HFF-Myc (cell line): ENCODE results near the gene HM13.

Experiments used
- DNase-seq: peaks from one replicate; pipeline ENCODE4 v3.0.0-alpha.2; 2011; ENCODE audit warnings: low read depth; ENCODE audit errors: extremely low read depth
- H3K4me3 ChIP-seq: replicated peaks from 2 replicates; pipeline ENCODE4 v1.5.1; 2011; ENCODE audit warnings: low read depth, mild to moderate bottlenecking, control low read depth, low read length
- TF ChIP-seq, protein P1 (sequence below): IDR thresholded peaks from 2 replicates; pipeline ENCODE4 v1.5.1; 2012; ENCODE audit warnings: mild to moderate bottlenecking, low read depth, low read length, control low read depth; ENCODE audit errors: missing control alignments

Gene HM13

DNA sequence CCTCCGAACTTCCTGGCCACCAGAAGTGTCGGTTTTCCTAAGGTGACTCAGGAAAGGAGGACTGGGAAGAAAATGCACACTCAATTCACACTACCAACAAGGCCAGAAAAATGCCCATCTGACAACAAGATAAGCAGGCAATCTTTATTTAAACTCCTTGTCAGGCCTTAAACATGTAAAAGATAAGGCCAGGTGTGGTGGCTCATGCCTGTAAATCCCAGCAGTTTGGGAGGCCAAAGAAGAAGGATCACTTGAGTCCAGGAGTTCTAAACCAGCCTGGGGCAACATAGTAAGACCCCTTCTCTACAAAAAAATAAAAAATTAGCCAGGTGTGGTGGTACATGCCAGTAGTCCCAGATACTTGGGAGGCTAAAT lies 83.2 kb downstream of the HM13 start:
- H3K4me3 ChIP-seq: no peak overlapping the region
- TF ChIP-seq, protein P1, sequence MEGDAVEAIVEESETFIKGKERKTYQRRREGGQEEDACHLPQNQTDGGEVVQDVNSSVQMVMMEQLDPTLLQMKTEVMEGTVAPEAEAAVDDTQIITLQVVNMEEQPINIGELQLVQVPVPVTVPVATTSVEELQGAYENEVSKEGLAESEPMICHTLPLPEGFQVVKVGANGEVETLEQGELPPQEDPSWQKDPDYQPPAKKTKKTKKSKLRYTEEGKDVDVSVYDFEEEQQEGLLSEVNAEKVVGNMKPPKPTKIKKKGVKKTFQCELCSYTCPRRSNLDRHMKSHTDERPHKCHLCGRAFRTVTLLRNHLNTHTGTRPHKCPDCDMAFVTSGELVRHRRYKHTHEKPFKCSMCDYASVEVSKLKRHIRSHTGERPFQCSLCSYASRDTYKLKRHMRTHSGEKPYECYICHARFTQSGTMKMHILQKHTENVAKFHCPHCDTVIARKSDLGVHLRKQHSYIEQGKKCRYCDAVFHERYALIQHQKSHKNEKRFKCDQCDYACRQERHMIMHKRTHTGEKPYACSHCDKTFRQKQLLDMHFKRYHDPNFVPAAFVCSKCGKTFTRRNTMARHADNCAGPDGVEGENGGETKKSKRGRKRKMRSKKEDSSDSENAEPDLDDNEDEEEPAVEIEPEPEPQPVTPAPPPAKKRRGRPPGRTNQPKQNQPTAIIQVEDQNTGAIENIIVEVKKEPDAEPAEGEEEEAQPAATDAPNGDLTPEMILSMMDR: no peak
- no peak for DNase-seq

- no peak for DNase-seq
- H3K4me3 ChIP-seq: no peak overlapping the region
- TF ChIP-seq, protein P1: no peak
Observed at GRCh38 chr20:31602431-31602778, 88.2 kb downstream of the HM13 start.

- no peak for DNase-seq
- no peak overlapping the region for H3K4me3 ChIP-seq
- TF ChIP-seq, protein P1: no peak
Observed at GRCh38 chr20:31602779-31603441, 88.7 kb downstream of the HM13 start.

DNA sequence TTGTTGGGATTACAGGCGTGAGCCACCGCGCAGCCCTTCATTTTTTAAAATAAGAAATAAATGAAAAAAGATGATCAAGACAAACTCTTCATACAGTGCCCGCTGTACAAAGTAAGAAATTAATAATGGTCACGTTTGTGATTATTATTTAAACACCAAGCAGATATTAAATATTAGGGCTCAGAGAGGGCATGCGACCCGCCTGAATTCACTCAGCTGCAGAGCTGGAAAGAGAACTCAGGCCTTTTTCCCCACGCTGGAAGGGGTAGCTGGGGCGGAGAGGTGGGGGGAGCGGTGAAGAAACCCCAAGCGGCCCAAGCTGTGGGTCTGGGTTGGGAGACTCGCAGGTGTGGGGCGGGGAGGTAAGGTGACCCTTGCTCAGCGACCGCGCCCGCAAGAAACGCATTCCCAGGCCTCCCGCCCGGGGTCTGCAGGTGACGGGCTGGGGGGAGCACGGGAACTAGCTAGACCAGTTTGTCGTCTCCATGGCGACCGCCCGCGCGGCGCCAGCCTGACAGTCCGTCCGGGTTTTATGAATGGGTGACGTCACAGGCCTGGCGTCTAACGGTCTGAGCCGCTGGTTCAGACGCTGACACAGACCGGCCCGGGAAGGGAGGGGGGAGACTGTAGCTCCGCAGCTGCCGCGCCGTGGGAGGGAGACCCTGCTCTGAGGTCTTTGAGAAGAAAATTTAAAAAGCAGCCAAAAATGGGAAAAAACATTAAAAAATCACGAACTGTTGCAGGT lies 89.8 kb downstream of the HM13 start:
- peak overlapping the region; percentile 99 for H3K4me3 ChIP-seq
- TF ChIP-seq, protein P1: no peak
- peak; percentile 79 for DNase-seq

GRCh38 chr20:31604567-31605030 lies 90.4 kb downstream of the HM13 start:
- no peak for DNase-seq
- TF ChIP-seq, protein P1: no peak
- H3K4me3 ChIP-seq: peak overlapping the region; percentile 99

DNA sequence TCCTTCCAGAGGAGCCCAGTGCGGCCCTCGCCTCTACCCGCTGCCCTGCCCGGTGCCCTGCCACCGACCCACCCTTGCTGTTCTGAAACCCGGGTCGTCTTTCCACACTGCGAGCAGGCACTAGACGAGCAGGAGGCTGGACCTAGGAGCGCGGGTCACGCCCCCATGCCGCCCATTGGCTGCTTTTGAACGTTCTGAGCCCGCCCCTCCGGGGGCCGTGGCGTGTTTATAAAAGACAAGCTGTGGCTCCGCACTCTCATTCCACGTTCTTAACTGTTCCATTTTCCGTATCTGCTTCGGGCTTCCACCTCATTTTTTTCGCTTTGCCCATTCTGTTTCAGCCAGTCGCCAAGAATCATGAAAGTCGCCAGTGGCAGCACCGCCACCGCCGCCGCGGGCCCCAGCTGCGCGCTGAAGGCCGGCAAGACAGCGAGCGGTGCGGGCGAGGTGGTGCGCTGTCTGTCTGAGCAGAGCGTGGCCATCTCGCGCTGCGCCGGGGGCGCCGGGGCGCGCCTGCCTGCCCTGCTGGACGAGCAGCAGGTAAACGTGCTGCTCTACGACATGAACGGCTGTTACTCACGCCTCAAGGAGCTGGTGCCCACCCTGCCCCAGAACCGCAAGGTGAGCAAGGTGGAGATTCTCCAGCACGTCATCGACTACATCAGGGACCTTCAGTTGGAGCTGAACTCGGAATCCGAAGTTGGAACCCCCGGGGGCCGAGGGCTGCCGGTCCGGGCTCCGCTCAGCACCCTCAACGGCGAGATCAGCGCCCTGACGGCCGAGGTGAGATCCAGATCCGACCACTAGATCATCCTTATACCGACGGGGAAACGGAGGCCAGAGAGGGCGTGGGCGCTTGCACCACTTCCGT lies 91.0 kb downstream of the HM13 start, which contains the start of gene ID1:
ID1 (plus strand) TSS at position 259 of the 871 bp plus-strand sequence; CDS start at position 358, 99 bp downstream.
- TF ChIP-seq, protein P1: no peak
- DNase-seq: peak; percentile 81
- peak within 1 kb of the TSS; percentile 99 for H3K4me3 ChIP-seq
